GM12875 (cell line): ENCODE data around the gene ERC2.

Experiments
- H3K4me3 ChIP-seq: one replicate; pipeline ENCODE4 v1.5.1; 2011; ENCODE audit warnings: low read depth, low read length, control low read depth
- CTCF ChIP-seq: IDR thresholded peaks from 2 replicates; pipeline ENCODE4 v1.5.1; 2011; ENCODE audit warnings: low read depth, mild to moderate bottlenecking, control low read depth, inconsistent platforms, low read length, moderate library complexity, borderline replicate concordance; ENCODE audit not compliant: insufficient read depth

ERC2 gene

GRCh38 chr3:55719006-55719405, 749.3 kb downstream of the ERC2 start:
- TF ChIP-seq CTCF: no peak
- H3K4me3 ChIP-seq: no peak overlapping the region

- TF ChIP-seq CTCF: no peak
- no peak overlapping the region for H3K4me3 ChIP-seq
Observed at GRCh38 chr3:55718521-55718921, 749.7 kb downstream of the ERC2 start.

GRCh38 chr3:55718074-55718473, 750.2 kb downstream of the ERC2 start:
- no peak for TF ChIP-seq CTCF
- no peak overlapping the region for H3K4me3 ChIP-seq

GRCh38 chr3:55717481-55717880, 750.8 kb downstream of the ERC2 start:
- no peak for TF ChIP-seq CTCF

GRCh38 chr3:55716611-55717225, 751.5 kb downstream of the ERC2 start:
- TF ChIP-seq CTCF: no peak
- H3K4me3 ChIP-seq: no peak overlapping the region

More at GRCh38 chr3:55717481-55717880, 750.8 kb downstream of the ERC2 start:
- no peak overlapping the region for H3K4me3 ChIP-seq

- no peak overlapping the region for H3K4me3 ChIP-seq
Observed at GRCh38 chr3:55716044-55716443, 752.2 kb downstream of the ERC2 start.

More at GRCh38 chr3:55716044-55716443, 752.2 kb downstream of the ERC2 start:
- no peak for TF ChIP-seq CTCF
